HG02938 (cell line): ENCODE data around the gene TMEM229B.
A peak's percentile ranks its signal among the peaks of the same experiment; 100 is the strongest.

Experiments used
- ATAC-seq: cut with Tn5 transposase; IDR thresholded peaks from one replicate; pipeline ENCODE4 v1.9.1; 2021; ENCODE audit warnings: mild to moderate bottlenecking, moderate library complexity; ENCODE audit not compliant: unreplicated experiment

The TMEM229B gene

GRCh38 chr14:67487937-67488893 is at the start of gene TMEM229B:
TMEM229B (minus strand) TSS chr14:67488721; CDS start chr14:67473923, 14,798 bp downstream.
- peak; percentile 87 for ATAC-seq

- ATAC-seq, result no peak
Observed at GRCh38 chr14:67537736-67538135, 49.2 kb upstream of the TMEM229B start.

DNA sequence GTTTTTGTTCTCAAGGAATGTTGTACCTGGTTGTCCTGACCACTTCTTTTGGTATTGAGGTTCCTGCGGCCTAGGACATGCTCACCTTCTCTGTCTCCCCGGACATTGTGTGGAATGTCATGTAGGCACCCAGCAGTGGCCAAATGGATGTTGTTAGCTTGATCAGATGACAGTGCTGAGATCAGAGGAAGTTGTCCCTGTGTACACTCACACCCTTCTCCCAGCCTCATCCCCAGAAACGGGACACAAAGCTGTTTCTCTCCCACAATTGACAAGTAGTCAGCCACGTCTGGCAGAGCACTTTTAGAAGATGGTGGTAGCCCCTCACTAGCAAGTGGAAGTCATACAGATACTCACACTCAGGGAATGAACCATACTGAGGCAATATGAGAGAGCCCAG is 47.6 kb upstream of the TMEM229B start:
- no peak for ATAC-seq

DNA sequence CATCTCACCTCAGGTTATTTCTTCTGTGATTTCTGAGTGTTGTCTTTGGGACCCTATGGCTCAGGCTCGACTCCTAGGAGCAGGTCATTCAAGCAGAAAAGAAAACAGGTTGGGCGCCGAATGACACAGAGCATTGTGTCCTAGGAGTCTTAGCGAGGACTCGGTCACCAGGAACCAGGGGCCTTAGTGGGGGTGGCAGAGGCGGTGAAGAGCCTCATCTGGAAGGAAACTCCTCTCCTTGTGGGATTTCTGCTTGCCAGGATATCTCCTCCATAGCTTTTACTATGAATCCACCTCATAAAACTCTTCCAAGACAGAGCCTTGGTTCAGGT is 45.2 kb upstream of the TMEM229B start:
- ATAC-seq, result no peak

- ATAC-seq, result peak; percentile 47
Observed at GRCh38 chr14:67532998-67533753, 44.7 kb upstream of the TMEM229B start, which contains the start of gene PLEKHH1. PLEKHH1 (plus strand) TSS chr14:67533290; CDS start chr14:67541868, 8,578 bp downstream.

DNA sequence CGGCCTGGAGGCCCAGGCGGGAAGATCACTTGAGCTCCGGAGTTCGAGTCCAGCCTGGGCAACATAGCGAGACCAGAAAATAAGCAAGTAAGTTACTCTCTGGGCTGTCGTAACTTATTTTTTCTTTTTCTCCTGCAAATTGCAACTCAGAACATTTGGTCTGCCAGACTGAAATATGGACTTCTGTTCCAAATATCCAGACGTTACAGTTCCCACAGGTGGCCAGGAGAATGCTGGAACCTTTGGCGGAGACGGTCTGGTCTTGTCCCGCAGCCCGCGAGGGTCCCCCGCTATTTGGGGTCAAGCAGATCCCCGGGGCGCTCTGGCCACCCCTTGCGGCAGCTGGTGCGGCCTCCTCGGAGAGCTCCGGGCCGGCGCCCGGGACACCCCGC is 44.1 kb upstream of the TMEM229B start:
- no peak for ATAC-seq

DNA sequence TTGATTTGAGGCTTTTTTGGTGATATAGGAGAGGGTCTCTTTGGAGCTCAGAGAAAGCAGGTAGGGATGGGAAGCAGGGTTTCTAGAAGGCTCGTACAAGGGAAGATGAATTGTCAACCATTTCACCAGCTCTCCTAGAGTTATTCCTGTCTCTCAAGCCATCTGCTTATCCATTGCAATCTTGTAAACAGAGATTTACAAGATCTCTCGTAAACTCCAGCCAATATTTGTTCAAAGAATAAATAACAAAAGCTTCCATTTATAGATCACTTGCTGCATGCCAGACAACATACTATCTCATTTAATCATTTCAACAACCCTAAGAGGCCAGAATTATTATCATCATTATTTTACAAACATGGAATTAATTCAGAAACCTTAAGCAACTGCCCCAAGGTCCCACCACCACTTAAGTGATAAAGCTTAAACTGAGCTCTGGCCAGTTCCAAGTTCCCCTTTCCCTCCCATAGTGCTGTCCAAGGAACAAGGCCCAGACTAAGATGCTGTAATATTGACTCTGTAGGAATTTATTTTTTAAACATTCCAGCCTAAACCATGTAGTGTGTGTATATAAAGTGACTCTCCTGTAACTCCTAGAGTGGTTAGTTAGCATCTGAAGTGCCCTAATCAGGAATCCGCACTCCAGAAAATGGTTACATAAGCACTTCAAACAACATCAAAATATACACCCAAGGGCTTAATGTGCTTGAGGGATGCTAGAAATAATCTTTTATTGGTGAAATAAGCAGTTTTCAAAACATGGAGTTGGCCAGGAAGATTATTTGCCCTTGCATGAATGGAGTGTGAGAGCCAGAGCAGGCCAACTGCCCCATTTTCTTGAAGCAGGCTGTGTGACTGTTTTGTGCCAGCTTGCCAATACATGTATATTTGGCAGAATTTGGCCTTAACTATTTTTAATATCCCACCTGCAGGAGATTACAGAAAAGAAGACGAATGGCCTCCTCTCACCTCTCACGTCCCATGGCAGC is 41.7 kb upstream of the TMEM229B start:
- ATAC-seq, result no peak

- no peak for ATAC-seq
Observed at GRCh38 chr14:67528276-67528675, 39.8 kb upstream of the TMEM229B start.

DNA sequence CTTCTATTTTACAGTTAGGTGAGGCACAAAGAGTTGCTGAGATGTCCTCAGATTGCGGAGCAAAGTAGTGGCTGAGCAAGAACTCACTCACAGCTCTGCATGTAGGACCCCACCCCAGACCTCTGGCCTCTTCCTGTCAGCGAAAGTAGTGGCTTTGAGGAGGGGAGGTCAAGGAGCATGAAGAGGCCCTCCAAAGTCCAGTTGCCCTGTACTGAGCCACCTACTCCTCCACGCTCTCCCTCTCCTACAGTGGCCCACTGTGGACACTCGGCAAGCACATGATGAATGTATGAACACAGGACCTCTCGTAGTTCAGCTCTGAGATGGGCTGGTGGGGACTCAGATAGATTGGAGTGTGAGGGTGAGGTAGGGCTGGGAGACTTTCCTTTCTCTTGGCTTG is 39.2 kb upstream of the TMEM229B start:
- no peak for ATAC-seq

- ATAC-seq, result peak; percentile 52
Observed at GRCh38 chr14:67526676-67527459, 38.3 kb upstream of the TMEM229B start.

GRCh38 chr14:67526181-67526580 is 37.7 kb upstream of the TMEM229B start:
- ATAC-seq, result no peak

DNA sequence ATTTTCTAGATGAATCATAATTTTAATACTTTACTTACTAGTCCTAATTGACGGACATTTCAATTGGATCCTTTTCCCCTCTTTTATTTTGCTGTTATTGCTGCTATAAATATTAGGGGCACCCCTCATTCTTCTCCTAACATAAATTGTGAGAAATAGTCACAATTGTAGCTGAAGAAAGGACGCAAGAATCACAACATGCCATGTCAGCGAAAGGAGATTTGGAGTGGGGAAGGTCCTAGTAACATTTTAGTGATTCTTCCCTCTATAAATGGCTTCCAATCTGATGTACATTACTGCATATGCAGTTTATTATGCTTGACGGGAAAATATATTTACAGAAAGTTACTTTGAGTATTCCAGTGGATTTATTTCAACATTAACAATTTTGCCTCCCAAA is 36.9 kb upstream of the TMEM229B start:
- no peak for ATAC-seq

- no peak for ATAC-seq
Observed at GRCh38 chr14:67524634-67524963, 36.1 kb upstream of the TMEM229B start.

DNA sequence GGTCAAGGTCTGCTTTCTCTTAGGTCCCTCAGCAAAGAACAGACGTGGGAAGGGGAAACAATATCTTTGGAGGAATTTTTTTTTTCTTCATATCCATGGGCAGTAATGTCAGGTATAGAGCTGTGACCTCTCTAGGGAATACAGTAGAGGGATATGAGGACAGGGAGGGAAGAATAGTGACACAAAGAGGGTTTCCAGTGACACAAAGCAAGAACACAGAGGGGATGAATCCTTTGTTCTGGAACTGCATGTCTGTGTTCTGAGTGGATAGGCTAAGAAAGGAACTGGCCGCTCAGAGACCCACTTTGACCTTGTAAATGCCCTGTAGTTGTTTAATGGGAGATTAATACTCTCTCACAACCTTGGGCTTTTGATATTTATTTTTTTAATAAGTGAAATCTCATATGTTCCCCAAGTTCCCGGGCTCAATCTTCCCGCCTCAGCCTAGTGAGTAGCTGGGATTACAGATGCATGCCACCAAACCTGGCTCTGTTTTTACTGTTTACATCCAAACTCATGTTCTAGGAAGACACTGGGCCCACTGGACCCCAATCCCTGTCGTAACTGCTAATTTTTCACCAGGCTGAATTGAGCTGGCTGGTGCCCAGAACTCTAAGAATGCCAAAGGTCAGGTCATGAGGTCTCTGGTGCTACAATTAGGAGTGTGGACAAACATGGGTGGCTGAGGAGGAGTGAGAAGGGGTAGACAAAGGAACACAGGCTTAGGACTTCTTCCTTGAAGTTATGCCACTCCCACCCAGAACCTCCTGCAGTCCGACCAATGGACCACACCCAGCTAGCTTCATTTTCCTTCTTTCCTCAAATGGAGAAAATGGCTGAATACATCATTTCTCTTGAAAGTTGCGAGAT is 35.5 kb upstream of the TMEM229B start:
- ATAC-seq, result no peak

DNA sequence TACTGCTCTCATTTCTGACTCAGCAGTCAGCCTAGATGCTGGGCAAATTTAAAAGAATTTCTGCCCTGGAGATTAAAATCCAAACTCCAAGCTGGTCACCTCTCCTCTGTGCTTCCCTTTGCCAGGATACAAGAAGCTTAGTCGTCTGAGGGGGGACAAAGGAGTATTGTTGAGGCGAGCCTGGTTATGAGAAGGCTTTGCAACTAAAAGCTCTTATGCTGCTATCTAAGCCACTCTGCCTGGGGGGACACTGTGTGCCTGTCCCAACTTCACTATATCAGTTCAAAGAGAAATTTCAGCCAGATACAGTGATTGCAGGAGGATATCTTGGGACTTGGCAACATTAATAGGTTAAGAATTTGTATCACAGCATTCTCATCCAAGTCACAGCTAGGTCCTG is 33.7 kb upstream of the TMEM229B start:
- ATAC-seq, result no peak

DNA sequence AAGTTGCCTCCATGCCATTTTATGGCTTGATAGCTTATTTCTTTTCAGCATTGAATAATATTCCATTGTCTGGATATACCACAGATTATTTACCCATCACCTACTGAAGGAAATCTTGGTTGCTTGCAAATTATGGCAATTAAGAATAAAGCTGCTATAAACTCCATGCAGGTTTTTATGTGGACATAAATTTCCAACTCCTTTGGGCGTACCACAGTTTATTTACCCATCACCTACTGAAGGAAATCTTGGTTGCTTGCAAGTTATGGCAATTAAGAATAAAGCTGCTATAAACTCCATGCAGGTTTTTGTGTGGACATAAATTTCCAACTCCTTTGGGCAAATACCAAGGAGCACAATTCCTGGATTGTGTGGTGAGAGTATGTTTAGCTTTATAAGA is 32.0 kb upstream of the TMEM229B start:
- no peak for ATAC-seq

- no peak for ATAC-seq
Observed at GRCh38 chr14:67519406-67519805, 30.9 kb upstream of the TMEM229B start.

DNA sequence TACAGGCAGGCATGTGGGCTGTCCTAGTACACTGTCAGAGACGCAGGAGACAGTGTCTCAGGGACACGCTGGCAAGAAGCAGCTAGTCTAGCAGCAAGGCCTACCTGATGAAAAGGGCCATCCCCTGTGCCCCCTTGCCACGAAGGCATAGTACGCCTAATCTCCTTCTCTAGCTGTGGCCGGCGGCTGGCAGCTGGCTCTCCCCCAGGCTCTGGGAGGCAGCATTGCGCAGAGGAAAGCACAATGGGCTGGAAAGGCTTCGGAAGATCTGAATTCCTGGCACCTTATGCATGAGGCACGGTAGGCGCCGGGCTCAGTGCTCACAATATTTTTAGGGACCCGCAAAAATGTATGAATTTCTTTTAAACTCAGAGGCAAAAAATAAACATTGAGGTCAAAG is 28.6 kb upstream of the TMEM229B start:
- no peak for ATAC-seq

- ATAC-seq, result no peak
Observed at GRCh38 chr14:67516676-67517075, 28.2 kb upstream of the TMEM229B start.
